ENCODE results near the gene CIC.

DNA sequence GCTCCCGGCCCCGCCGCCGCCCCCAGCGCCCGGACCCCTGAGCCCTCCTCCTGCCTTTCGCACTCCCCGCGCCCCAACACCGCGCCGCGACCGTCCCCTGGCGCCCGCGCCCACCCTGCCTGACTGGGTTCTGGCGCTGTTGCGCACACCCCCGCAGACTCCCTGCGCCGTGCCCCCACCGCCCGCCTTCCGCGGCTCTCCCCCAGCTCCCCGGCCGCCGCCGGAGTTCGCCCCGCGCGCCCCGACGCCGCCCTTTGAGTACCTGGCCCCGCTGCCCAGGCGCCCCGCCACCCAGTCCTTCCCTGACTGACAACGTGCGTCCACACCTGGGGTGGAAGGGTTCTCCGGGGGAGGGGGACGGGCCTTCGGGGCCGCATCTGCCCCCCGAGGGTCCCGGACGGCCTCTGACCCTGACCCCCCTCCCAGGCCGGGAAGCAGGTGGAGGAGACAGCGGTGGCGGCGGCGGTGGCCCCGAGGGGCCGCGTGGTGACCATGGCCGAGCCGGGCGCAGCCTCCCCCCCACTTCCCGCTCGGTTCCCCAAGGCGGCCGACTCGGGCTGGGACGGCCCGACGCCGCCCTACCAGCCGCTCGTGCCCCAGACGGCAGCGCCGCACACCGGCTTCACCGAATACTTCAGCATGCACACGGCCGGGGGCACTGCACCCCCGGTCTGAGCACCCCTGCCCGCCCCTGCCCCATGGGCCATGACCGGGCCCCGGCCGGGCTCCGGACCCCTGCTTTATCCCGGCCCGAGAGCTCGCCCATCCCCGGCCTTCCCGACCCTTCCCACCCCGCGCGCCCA is 55.0 kb downstream of the CIC start:
- TF ChIP-seq POLR2A (IDR thresholded peaks at IDR 0.05; ENCODE audit: low read depth, low read length) (no peak), SPI1 (IDR thresholded peaks at IDR 0.05; ENCODE audit: low read depth, low read length) (no peak)
